Endothelial cell of umbilical vein (primary cell): ENCODE results near the gene RGS6. TPM values are rescaled to one million over a fixed set of nuclear protein-coding genes. Genes with fewer than 3 reads are reported as not detected.

Experiments
- BruUV-seq: library from RNA; stranded (reverse); fragments of 400-500 nt; replicated peaks from 2 replicates; lab custom pipeline; 2021; lab: Mats Ljungman, UMichigan
- CTCF ChIA-PET: fragments of 300-600, 350-600 bp; sonication (Branson Sonifier 250); formaldehyde crosslinking; loops from one replicate; lab custom pipeline; 2021; ENCODE audit warnings: antibody characterized with exemption, inconsistent platforms; lab: Charles Lee
- POLR2A ChIA-PET: fragments of 300-600, 350-600 bp; sonication (Branson Sonifier 250); formaldehyde crosslinking; loops from one replicate; lab custom pipeline; 2021; ENCODE audit warnings: antibody characterized with exemption, inconsistent platforms; lab: Charles Lee
- DNase-seq: peaks from one replicate; pipeline ENCODE4 v3.0.0-alpha.2; 2011; ENCODE audit warnings: low read depth, low spot score
- FAIRE-seq: peaks from 2 replicates; lab custom pipeline; 2011; peaks lifted over from hg19 to GRCh38; lab: Jason Lieb, UNC
- H2AFZ ChIP-seq: 2 replicates; pipeline ENCODE4 v1.6.0; 2012; ENCODE audit warnings: low read depth, low read length, control low read depth, inconsistent platforms
- H3K27ac ChIP-seq: 2 replicates; pipeline ENCODE4 v1.5.1; 2011; ENCODE audit warnings: low read depth, mild to moderate bottlenecking, control low read depth, low read length, moderate library complexity; ENCODE audit not compliant: insufficient read depth
- H3K27me3 ChIP-seq, 2 experiments: 2 replicates each; pipeline versions ENCODE4 v1.6.0 to v1.6.1; 2011; ENCODE audit warnings: low read length in 2 of 2, mixed read lengths in 1 of 2; ENCODE audit not compliant: control insufficient read depth in 2 of 2, insufficient read depth in 2 of 2
- H3K36me3 ChIP-seq, 2 experiments: 2 replicates in 1 of 2; 3 replicates in 1 of 2; pipeline ENCODE4 v1.5.1; 2011; ENCODE audit warnings: low read length in 2 of 2, mild to moderate bottlenecking in 1 of 2, moderate library complexity in 1 of 2; ENCODE audit not compliant: control insufficient read depth in 2 of 2, insufficient read depth in 2 of 2; ENCODE audit errors: extremely low read depth in 1 of 2
- H3K4me1 ChIP-seq: 3 replicates; pipeline ENCODE4 v1.5.1; 2011; ENCODE audit warnings: mild to moderate bottlenecking, low read length; ENCODE audit not compliant: control insufficient read depth, insufficient read depth; ENCODE audit errors: extremely low read depth
- H3K4me2 ChIP-seq: 2 replicates; pipeline ENCODE4 v1.6.1; 2011; ENCODE audit warnings: low read length, control low read depth, mixed read lengths; ENCODE audit not compliant: insufficient read depth
- H3K4me3 ChIP-seq, 3 experiments: fragments of 200-600 bp in 1 of 3; sonication (generic), shearing (Covaris generic) in 1 of 3; replicated peaks in 1 of 3; 2 replicates each; pipeline ENCODE4 v1.5.1; 2011 to 2016; ENCODE audit warnings: control low read depth in 3 of 3, low read length in 3 of 3, mild to moderate bottlenecking in 2 of 3, inconsistent platforms in 1 of 3, low read depth in 1 of 3, moderate library complexity in 1 of 3; ENCODE audit not compliant: insufficient read depth in 1 of 3
- H3K79me2 ChIP-seq: 2 replicates; pipeline ENCODE4 v1.6.0; 2012; ENCODE audit warnings: low read length, inconsistent platforms; ENCODE audit not compliant: control insufficient read depth, insufficient read depth
- H3K9ac ChIP-seq: replicated peaks from 2 replicates; pipeline ENCODE3; 2011; ENCODE audit warnings: low read length, control low read depth; ENCODE audit not compliant: insufficient read depth; ENCODE audit errors: extremely low read depth
- H3K9me1 ChIP-seq: replicated peaks from 3 replicates; pipeline ENCODE4 v1.6.0; 2011; ENCODE audit warnings: mild to moderate bottlenecking, low read length; ENCODE audit not compliant: control insufficient read depth, insufficient read depth; ENCODE audit errors: extremely low read depth
- H3K9me3 ChIP-seq: replicated peaks from 2 replicates; pipeline ENCODE4 v1.5.1; 2012; ENCODE audit warnings: low read length, inconsistent platforms; ENCODE audit not compliant: control insufficient read depth, insufficient read depth
- H4K20me1 ChIP-seq: replicated peaks from 2 replicates; pipeline ENCODE3; 2011; ENCODE audit warnings: mild to moderate bottlenecking, low read length; ENCODE audit not compliant: control insufficient read depth, insufficient read depth; ENCODE audit errors: extremely low read depth
- EZH2 ChIP-seq: IDR thresholded peaks from 2 replicates; pipeline ENCODE4 v1.6.1; 2012; ENCODE audit warnings: borderline replicate concordance, low read depth, mild to moderate bottlenecking, moderate library complexity, low read length, inconsistent platforms; ENCODE audit not compliant: severe bottlenecking
- FOS ChIP-seq: IDR thresholded peaks from 2 replicates; pipeline ENCODE4 v1.6.1; 2011; ENCODE audit warnings: mild to moderate bottlenecking, low read length, moderate library complexity, borderline replicate concordance; ENCODE audit not compliant: insufficient read depth
- GATA2 ChIP-seq: IDR thresholded peaks from 2 replicates; pipeline ENCODE4 v1.7.0; 2011; ENCODE audit warnings: low read depth, mild to moderate bottlenecking, moderate library complexity, mixed read lengths, low read length; ENCODE audit not compliant: insufficient read length, insufficient read depth
- JUN ChIP-seq: IDR thresholded peaks from 2 replicates; pipeline ENCODE4 v1.6.1; 2011; ENCODE audit warnings: borderline replicate concordance, low read depth; ENCODE audit not compliant: insufficient read length, insufficient read depth
- MYC ChIP-seq: IDR thresholded peaks from one replicate; pipeline ENCODE4 v1.6.1; 2011; ENCODE audit warnings: mild to moderate bottlenecking, low read depth, low read length
- POLR2A ChIP-seq: IDR thresholded peaks from 2 replicates; pipeline ENCODE4 v1.6.1; 2012; ENCODE audit warnings: low read depth, mild to moderate bottlenecking, control low read depth, low read length
- POLR2AphosphoS5 ChIP-seq: IDR thresholded peaks from 2 replicates; pipeline ENCODE4 v1.6.1; 2012; ENCODE audit warnings: low read depth, mild to moderate bottlenecking, control low read depth, low read length, moderate library complexity; ENCODE audit not compliant: insufficient read depth
- dilution Hi-C: fragments of 300-500 bp; cut with MboI; formaldehyde crosslinking; loops from one replicate; pipeline ENCODE4 v1.15.0; 2019; ENCODE audit warnings: low sequenced_read_pairs; ENCODE audit not compliant: extremely low pct_ligation_motif_present
- intact Hi-C: fragments of 100-400 bp; cut with micrococcal nuclease; formaldehyde crosslinking; loops from one replicate; pipeline ENCODE4 v1.10.0; 2022
- polyA plus RNA-seq, 4 experiments: library from polyadenylated mRNA; depleted of rRNA in 3 of 4; stranded (reverse) in 3 of 4; unstranded in 1 of 4; fragments of >200 nt; gene quantifications; 2 replicates each; pipeline versions ENCODE4 v1.2.1 to v1.2.3, GENCODE V29; 2011 to 2012; ENCODE audit warnings: missing spikeins in 1 of 4
- total RNA-seq: library from RNA; stranded (reverse); gene quantifications from 2 replicates; pipeline ENCODE4 v1.2.3, GENCODE V29; 2021
- TF ChIP-seq, protein P1 (sequence below): IDR thresholded peaks from 2 replicates; pipeline ENCODE4 v1.6.1; 2011; ENCODE audit not compliant: insufficient read depth, insufficient read length
- TF ChIP-seq, protein P2 (sequence below), 2 donors: IDR thresholded peaks; 1 replicate in 1 of 2; 2 replicates in 1 of 2; pipeline ENCODE4 v1.5.1; 2011; ENCODE audit warnings: low read length in 2 of 2, mild to moderate bottlenecking in 2 of 2, moderate library complexity in 2 of 2, control low read depth in 1 of 2, inconsistent platforms in 1 of 2, low read depth in 1 of 2; ENCODE audit not compliant: insufficient read depth in 1 of 2; ENCODE audit errors: extremely low read depth in 1 of 2

Gene RGS6
- total and polyA plus RNA-seq, 2 donors (not counting 3 experiments of a cell fraction or from before 2014, with no cell fraction given): not detected

DNA sequence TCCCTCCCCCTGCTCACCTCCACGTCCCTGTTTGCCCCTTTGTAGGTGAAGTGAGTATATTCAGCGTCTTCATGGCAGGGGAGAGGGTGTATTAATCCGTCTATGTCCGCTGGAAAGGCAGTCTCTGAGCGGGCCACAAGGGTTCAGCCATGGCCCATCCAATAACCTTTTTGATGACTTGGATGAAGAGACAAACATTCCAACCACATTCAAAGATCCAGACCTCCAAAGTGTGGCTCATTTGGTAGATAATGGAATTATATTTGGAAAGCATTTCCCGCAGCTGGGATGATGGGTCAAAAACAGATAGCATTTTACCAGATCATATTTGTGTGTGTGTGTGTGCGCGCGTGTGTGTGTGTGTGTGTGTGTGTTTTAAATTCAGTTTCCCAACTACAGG is 615.8 kb downstream of the RGS6 start:
- Histone ChIP-seq H3K4me3 (no peak overlapping the region), H3K79me2 (no peaks in the 10 kb centered on the region), H2AFZ (no peak overlapping the region), H4K20me1 (no peaks in the 10 kb centered on the region), H3K27ac (no peak overlapping the region), H3K9me3 (no peaks in the 10 kb centered on the region), H3K4me1 (no peaks in the 10 kb centered on the region), H3K4me2 (no peak overlapping the region), H3K36me3 (no peaks in the 10 kb centered on the region), H3K9ac (no peak overlapping the region), H3K27me3 (peaks cover 5% of the 10 kb centered on the region in 2 experiments), H3K9me1 (no peaks in the 10 kb centered on the region)
- CTCF ChIA-PET: interaction anchor here (1.2 kb wide), 1 partner anchor 357 kb away, joined by 5 read pairs; no protein-coding TSS in a partner anchor
- no TSS peak for BruUV-seq
- POLR2A ChIA-PET: interaction anchor here (0.6 kb wide), 1 partner anchor 73 kb away, joined by 4 read pairs; no protein-coding TSS in a partner anchor
- dilution Hi-C loops (no loop called here), intact Hi-C loops (no loop called here)
- FAIRE-seq (no peak), DNase-seq (no peak)
- TF ChIP-seq POLR2AphosphoS5: no peak

DNA sequence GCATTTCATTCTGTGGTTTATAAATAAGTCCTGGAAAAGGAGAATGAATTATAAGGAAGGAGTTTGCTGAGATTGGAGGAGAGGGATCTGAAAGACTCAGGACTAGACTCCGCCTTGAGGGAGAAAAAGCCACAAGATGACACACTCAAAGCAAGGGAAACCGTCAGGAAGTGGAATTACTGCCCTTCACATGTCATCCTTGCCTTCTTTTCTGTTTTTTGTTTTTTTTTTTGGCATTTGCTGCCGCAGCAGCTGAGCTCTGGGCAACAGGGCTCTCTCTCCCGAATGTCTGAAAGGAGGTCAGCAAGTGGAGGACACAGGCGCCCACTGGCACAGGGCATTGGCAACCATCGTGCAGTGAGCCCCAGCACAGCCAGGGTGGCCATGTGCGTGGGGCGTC is 616.8 kb downstream of the RGS6 start:
- Histone ChIP-seq H4K20me1 (no peaks in the 10 kb centered on the region), H3K4me3 (no peak overlapping the region), H3K9ac (no peak overlapping the region), H3K27ac (no peak overlapping the region), H3K27me3 (peaks cover 7 to 11% of the 10 kb centered on the region in 2 experiments), H3K79me2 (no peaks in the 10 kb centered on the region), H3K9me1 (no peaks in the 10 kb centered on the region), H3K9me3 (no peaks in the 10 kb centered on the region), H3K4me2 (no peak overlapping the region), H3K36me3 (no peaks in the 10 kb centered on the region), H2AFZ (no peak overlapping the region), H3K4me1 (no peaks in the 10 kb centered on the region)
- CTCF ChIA-PET: interaction anchor here (0.6 to 1.3 kb wide), 3 partner anchors 21 to 356 kb away, joined by 3 to 5 read pairs (median 3); no protein-coding TSS in a partner anchor
- DNase-seq (no peak), FAIRE-seq (no peak)
- dilution Hi-C loops: no loop called here
- POLR2A ChIA-PET: no interaction called here
- intact Hi-C loops: no loop called here
- TF ChIP-seq, protein P1, sequence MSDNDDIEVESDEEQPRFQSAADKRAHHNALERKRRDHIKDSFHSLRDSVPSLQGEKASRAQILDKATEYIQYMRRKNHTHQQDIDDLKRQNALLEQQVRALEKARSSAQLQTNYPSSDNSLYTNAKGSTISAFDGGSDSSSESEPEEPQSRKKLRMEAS: no peak
- TF ChIP-seq FOS (no peak), MYC (no peak), POLR2A (no peak), POLR2AphosphoS5 (no peak), JUN (no peak), GATA2 (no peak), EZH2 (no peak)
- TF ChIP-seq, protein P2, sequence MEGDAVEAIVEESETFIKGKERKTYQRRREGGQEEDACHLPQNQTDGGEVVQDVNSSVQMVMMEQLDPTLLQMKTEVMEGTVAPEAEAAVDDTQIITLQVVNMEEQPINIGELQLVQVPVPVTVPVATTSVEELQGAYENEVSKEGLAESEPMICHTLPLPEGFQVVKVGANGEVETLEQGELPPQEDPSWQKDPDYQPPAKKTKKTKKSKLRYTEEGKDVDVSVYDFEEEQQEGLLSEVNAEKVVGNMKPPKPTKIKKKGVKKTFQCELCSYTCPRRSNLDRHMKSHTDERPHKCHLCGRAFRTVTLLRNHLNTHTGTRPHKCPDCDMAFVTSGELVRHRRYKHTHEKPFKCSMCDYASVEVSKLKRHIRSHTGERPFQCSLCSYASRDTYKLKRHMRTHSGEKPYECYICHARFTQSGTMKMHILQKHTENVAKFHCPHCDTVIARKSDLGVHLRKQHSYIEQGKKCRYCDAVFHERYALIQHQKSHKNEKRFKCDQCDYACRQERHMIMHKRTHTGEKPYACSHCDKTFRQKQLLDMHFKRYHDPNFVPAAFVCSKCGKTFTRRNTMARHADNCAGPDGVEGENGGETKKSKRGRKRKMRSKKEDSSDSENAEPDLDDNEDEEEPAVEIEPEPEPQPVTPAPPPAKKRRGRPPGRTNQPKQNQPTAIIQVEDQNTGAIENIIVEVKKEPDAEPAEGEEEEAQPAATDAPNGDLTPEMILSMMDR (IDR thresholded peaks at IDR 0.05; ENCODE audit: extremely low read depth in 1 of 2, insufficient read depth in 1 of 2, low read depth in 1 of 2, low read length in 2 of 2): no peak
- BruUV-seq: no TSS peak
